ENCODE measurements around the gene LMBRD1.

DNA sequence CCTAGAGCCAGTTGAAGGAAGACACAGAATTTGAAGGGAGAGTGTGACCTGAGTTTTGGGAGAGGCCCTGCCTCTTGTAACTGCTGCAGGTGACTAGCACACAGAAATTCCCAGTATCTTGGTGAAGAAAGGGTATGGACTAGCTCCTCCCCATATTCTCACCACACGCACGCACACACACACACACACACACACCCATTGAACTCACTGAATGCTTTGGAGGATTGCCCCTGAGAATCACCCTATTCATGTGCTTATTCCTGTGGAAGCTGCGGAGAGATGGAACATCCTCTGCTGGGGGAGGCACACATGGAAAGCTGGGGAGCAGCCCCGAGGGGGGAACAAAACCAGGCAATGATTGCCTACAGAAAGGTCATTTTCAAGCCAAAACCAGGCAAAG, 6.2 kb upstream of the LMBRD1 start:
- TF ChIP-seq SUZ12 (IDR thresholded peaks at IDR 0.05; ENCODE audit: extremely low read depth, insufficient read depth, insufficient read length): no peak
- no peak for TF ChIP-seq ZNF274 (IDR thresholded peaks at IDR 0.05; ENCODE audit: low read depth, low read length)
- no peak for TF ChIP-seq YY1 (IDR thresholded peaks at IDR 0.05; ENCODE audit: insufficient read depth, insufficient read length)

All from NT2/D1 (cell line).